ENCODE measurements around the gene PLCB4.

PLCB4 gene

DNA sequence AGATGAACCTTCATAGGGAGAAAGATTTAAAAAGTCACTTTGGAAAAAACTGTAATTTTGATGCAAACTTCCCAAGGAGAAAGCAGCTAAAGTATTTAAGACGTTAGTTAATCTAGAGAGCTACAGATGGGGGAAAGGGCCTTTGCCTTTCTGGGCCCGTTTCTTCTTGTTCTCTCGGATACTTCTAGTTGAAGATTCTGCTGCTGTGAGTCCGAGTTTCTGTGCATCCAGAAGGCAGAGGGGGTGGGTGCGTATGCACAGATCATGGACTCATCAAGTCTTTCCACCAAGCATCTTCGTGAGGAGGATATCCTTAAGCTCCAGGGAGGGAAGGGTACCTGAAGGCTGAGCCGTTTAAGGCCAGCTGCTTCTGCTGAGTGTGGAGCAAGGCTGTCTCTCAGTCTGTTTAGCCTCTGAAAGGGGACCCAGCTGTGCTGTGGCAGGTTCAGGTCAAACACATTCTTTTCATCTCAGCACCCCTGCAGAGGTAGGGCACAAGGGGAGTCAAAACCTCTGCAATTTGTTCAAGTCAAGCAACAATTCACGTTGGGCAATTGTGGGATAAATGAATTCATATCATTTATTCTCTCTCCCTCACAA, 449.8 kb downstream of the PLCB4 start:
- H3K4me3 ChIP-seq (ENCODE audit: low read depth, low read length): no peak overlapping the region
- no peak for TF ChIP-seq CTCF (IDR thresholded peaks at IDR 0.05; ENCODE audit: low read depth, low read length)

DNA sequence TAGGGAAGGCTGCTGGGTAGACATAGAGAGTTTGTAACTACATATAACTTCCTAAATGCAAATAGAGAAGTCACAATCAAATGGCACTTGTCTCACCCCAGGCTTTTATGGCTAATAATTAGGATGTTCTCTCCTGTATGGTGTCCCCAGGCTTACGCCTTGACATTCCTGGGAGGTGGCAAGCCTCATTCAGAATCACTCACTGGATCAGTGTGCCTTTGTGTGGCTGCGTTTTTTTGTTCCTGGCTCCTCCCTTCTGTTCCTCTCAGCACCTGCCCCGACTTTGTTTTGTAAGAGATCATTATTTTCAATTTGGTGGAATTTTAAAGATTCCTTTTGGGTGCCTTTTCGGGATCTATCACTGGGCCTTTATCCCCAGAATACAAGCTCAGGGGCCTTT, 451.2 kb downstream of the PLCB4 start:
- H3K4me3 ChIP-seq (ENCODE audit: low read depth, low read length): no peak overlapping the region
- no peak for TF ChIP-seq CTCF (IDR thresholded peaks at IDR 0.05; ENCODE audit: low read depth, low read length)

- no peak overlapping the region for H3K4me3 ChIP-seq (ENCODE audit: low read depth, low read length)
- TF ChIP-seq CTCF (IDR thresholded peaks at IDR 0.05; ENCODE audit: low read depth, low read length): no peak
Measured at GRCh38 chr20:9523636-9524035, 454.7 kb downstream of the PLCB4 start.
